ENCODE measurements around the gene MLST8. TPM values are rescaled to one million over a fixed set of nuclear protein-coding genes. Genes with fewer than 3 reads are reported as not detected.

MLST8 gene
- polyA plus RNA-seq, 1 experiment: 62.7 TPM

GRCh38 chr16:2235695-2236336, 30.6 kb downstream of the MLST8 start:
- peaks cover 33% of the 10 kb centered on the region for H3K36me3 ChIP-seq (ENCODE audit: control insufficient read depth, insufficient read depth, low read length)

GRCh38 chr16:2236337-2237101, 31.3 kb downstream of the MLST8 start, which contains the start of gene DNASE1L2:
DNASE1L2 (plus strand) TSS chr16:2236444; CDS start chr16:2236817, 373 bp downstream.
- Histone ChIP-seq H3K4me3 (ENCODE audit: low read depth, low read length) (no peak within 1 kb of the TSS; the same call in 1 of the 2 replicates), H3K27me3 (ENCODE audit: control insufficient read depth, insufficient read depth, low read length) (no peaks in the 10 kb centered on the region), H3K36me3 (ENCODE audit: control insufficient read depth, insufficient read depth, low read length) (peaks cover 30% of the 10 kb centered on the region)
- CTCF ChIA-PET: no interaction called here
- TF ChIP-seq, protein P1, sequence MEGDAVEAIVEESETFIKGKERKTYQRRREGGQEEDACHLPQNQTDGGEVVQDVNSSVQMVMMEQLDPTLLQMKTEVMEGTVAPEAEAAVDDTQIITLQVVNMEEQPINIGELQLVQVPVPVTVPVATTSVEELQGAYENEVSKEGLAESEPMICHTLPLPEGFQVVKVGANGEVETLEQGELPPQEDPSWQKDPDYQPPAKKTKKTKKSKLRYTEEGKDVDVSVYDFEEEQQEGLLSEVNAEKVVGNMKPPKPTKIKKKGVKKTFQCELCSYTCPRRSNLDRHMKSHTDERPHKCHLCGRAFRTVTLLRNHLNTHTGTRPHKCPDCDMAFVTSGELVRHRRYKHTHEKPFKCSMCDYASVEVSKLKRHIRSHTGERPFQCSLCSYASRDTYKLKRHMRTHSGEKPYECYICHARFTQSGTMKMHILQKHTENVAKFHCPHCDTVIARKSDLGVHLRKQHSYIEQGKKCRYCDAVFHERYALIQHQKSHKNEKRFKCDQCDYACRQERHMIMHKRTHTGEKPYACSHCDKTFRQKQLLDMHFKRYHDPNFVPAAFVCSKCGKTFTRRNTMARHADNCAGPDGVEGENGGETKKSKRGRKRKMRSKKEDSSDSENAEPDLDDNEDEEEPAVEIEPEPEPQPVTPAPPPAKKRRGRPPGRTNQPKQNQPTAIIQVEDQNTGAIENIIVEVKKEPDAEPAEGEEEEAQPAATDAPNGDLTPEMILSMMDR (IDR thresholded peaks at IDR 0.05; ENCODE audit: insufficient read depth, low read depth, low read length): no peak
- DNase-seq (ENCODE audit: low read depth): no peak
- POLR2A ChIA-PET: interaction anchor here (0.6 kb wide), 1 partner anchor 232 kb away, joined by 4 read pairs; no protein-coding TSS in a partner anchor

More at GRCh38 chr16:2235695-2236336, 30.6 kb downstream of the MLST8 start:
- H3K4me3 ChIP-seq (ENCODE audit: low read depth, low read length): no peak overlapping the region
- ChIA-PET POLR2A (interaction anchor here (0.6 kb wide), 1 partner anchor 233 kb away, joined by 4 read pairs; no protein-coding TSS in a partner anchor), CTCF (no interaction called here)
- DNase-seq (ENCODE audit: low read depth): no peak
- TF ChIP-seq, protein P1 (IDR thresholded peaks at IDR 0.05; ENCODE audit: insufficient read depth, low read depth, low read length): no peak
- no peaks in the 10 kb centered on the region for H3K27me3 ChIP-seq (ENCODE audit: control insufficient read depth, insufficient read depth, low read length)

GRCh38 chr16:2237102-2237482, 31.8 kb downstream of the MLST8 start:
- H3K27me3 ChIP-seq (ENCODE audit: control insufficient read depth, insufficient read depth, low read length): no peaks in the 10 kb centered on the region
- DNase-seq (ENCODE audit: low read depth): no peak
- peaks cover 25% of the 10 kb centered on the region for H3K36me3 ChIP-seq (ENCODE audit: control insufficient read depth, insufficient read depth, low read length)
- POLR2A ChIA-PET: no interaction called here
- CTCF ChIA-PET: no interaction called here
- TF ChIP-seq, protein P1 (IDR thresholded peaks at IDR 0.05; ENCODE audit: insufficient read depth, low read depth, low read length): no peak
- no peak overlapping the region for H3K4me3 ChIP-seq (ENCODE audit: low read depth, low read length)

- ChIA-PET CTCF (no interaction called here), POLR2A (no interaction called here)
- Histone ChIP-seq H3K4me3 (ENCODE audit: low read depth, low read length) (no peak overlapping the region), H3K36me3 (ENCODE audit: control insufficient read depth, insufficient read depth, low read length) (peaks cover 23% of the 10 kb centered on the region), H3K27me3 (ENCODE audit: control insufficient read depth, insufficient read depth, low read length) (no peaks in the 10 kb centered on the region)
- DNase-seq (ENCODE audit: low read depth): no peak
- TF ChIP-seq, protein P1 (IDR thresholded peaks at IDR 0.05; ENCODE audit: insufficient read depth, low read depth, low read length): no peak
These were observed 32.4 kb downstream of the MLST8 start for GRCh38 chr16:2237493-2238149.
